ENCODE results near the gene PGBD5.

PGBD5 gene

GRCh38 chr1:230376296-230376695, 49.8 kb downstream of the PGBD5 start:
- DNase-seq (ENCODE audit: low read depth, low spot score) = no peak

- DNase-seq (ENCODE audit: low read depth, low spot score) = peak; percentile 33
These were observed 50.4 kb downstream of the PGBD5 start for GRCh38 chr1:230375780-230376179.

- DNase-seq (ENCODE audit: low read depth, low spot score) = no peak
These were observed 51.0 kb downstream of the PGBD5 start for GRCh38 chr1:230375147-230375546.

- no peak for DNase-seq (ENCODE audit: low read depth, low spot score)
These were observed 54.0 kb downstream of the PGBD5 start for GRCh38 chr1:230371923-230372703.

GRCh38 chr1:230370109-230370508, 56.0 kb downstream of the PGBD5 start:
- DNase-seq (ENCODE audit: low read depth, low spot score) = no peak

GRCh38 chr1:230368871-230369270, 57.3 kb downstream of the PGBD5 start:
- DNase-seq (ENCODE audit: low read depth, low spot score) = no peak

GRCh38 chr1:230368363-230368762, 57.8 kb downstream of the PGBD5 start:
- DNase-seq (ENCODE audit: low read depth, low spot score) = no peak

GRCh38 chr1:230366504-230366915, 59.6 kb downstream of the PGBD5 start:
- no peak for DNase-seq (ENCODE audit: low read depth, low spot score)

- DNase-seq (ENCODE audit: low read depth, low spot score) = no peak
These were observed 60.3 kb downstream of the PGBD5 start for GRCh38 chr1:230365723-230366307.

GRCh38 chr1:230362949-230363348, 63.2 kb downstream of the PGBD5 start:
- DNase-seq (ENCODE audit: low read depth, low spot score) = no peak

- DNase-seq (ENCODE audit: low read depth, low spot score) = no peak
These were observed 64.2 kb downstream of the PGBD5 start for GRCh38 chr1:230361941-230362340.

- peak; percentile 64 for DNase-seq (ENCODE audit: low read depth, low spot score)
These were observed 66.0 kb downstream of the PGBD5 start for GRCh38 chr1:230359992-230360668.

- no peak for DNase-seq (ENCODE audit: low read depth, low spot score)
These were observed 69.0 kb downstream of the PGBD5 start for GRCh38 chr1:230356869-230357794.

- peak; percentile 17 for DNase-seq (ENCODE audit: low read depth, low spot score)
These were observed 69.9 kb downstream of the PGBD5 start for GRCh38 chr1:230356190-230356589.

GRCh38 chr1:230355594-230355993, 70.5 kb downstream of the PGBD5 start:
- no peak for DNase-seq (ENCODE audit: low read depth, low spot score)

GRCh38 chr1:230355128-230355527, 71.0 kb downstream of the PGBD5 start:
- DNase-seq (ENCODE audit: low read depth, low spot score) = no peak

- DNase-seq (ENCODE audit: low read depth, low spot score) = no peak
These were observed 72.1 kb downstream of the PGBD5 start for GRCh38 chr1:230354005-230354404.

GRCh38 chr1:230352537-230352936, 73.6 kb downstream of the PGBD5 start:
- no peak for DNase-seq (ENCODE audit: low read depth, low spot score)

GRCh38 chr1:230351983-230352382, 74.1 kb downstream of the PGBD5 start:
- no peak for DNase-seq (ENCODE audit: low read depth, low spot score)

GRCh38 chr1:230351514-230351913, 74.6 kb downstream of the PGBD5 start:
- no peak for DNase-seq (ENCODE audit: low read depth, low spot score)

GRCh38 chr1:230350208-230350921, 75.8 kb downstream of the PGBD5 start:
- DNase-seq (ENCODE audit: low read depth, low spot score) = peak; percentile 64

Data from astrocyte of the hippocampus (primary cell).